ENCODE data around the gene MZB1.

Gene MZB1

DNA sequence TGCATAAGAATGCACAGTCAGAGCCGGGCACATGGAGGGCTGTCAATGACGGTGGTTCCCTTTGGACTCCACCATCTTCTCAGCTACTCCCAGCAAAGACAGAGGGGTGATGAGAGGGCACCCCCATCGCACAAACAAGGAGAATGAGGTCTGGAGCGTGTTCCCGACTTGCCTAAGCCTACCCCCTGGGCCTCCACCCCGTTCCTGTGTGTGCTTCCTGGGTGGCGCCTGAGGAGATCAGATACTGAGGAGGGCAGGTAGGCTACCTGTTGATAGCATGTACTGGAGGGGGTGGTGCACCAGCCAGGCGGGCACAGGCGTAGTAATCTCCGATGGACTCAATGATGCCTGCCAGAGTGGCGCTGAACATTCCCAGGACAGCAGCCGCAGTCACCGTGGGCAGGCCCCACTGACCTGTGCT, 10.8 kb downstream of the MZB1 start:
- Histone ChIP-seq H3K27me3 (ENCODE audit: control insufficient read depth, insufficient read depth, low read length) (no peaks in the 10 kb centered on the region), H3K4me1 (ENCODE audit: control insufficient read depth, low read depth, low read length) (peaks cover 5% of the 10 kb centered on the region), H3K9me3 (ENCODE audit: control insufficient read depth, low read depth, low read length) (no peaks in the 10 kb centered on the region), H3K27ac (ENCODE audit: low read length) (no peak overlapping the region), H3K9ac (ENCODE audit: low read length) (no peak overlapping the region), H3K4me3 (ENCODE audit: low read length) (no peak overlapping the region), H3K36me3 (ENCODE audit: control insufficient read depth, low read depth, low read length) (no peaks in the 10 kb centered on the region)

DNA sequence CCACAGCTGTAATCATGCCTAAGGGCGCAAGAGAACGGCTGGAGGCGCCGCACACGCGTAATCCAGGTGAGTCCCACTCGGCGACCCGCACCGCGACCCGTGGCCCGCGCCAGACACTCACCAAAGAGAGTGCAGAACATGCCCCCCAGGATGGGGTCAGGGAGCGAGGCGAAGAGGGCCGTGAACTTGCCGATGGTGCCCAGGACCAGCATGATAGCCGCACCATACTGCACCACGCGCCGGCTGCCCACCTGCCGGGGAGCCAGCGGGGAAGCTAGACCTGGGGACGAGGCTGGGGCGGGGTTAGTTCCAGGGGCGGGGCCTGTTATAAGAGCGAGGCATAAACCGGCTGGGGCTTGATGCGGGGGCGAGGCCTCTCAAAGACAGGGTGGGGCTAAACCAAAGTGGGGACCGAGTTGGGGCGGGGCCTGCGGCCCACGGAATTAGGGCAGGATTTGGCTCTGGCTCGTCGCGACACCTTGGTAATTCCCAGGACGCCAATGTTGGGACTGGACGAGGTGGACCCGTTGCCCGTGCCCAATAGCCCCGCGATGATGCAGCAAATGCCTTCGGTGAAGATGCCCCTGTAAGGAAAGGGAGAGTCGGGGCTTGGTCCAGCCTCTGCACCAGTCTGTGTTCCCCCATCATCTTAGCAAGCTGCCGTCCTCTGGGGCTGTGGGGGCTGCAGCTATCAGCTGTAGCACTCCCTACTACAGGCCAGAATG, 11.4 kb downstream of the MZB1 start:
- Histone ChIP-seq H3K9me3 (ENCODE audit: control insufficient read depth, low read depth, low read length) (no peaks in the 10 kb centered on the region), H3K27me3 (ENCODE audit: control insufficient read depth, insufficient read depth, low read length) (no peaks in the 10 kb centered on the region), H3K27ac (ENCODE audit: low read length) (no peak overlapping the region), H3K9ac (ENCODE audit: low read length) (no peak overlapping the region), H3K36me3 (ENCODE audit: control insufficient read depth, low read depth, low read length) (no peaks in the 10 kb centered on the region), H3K4me3 (ENCODE audit: low read length) (no peak overlapping the region), H3K4me1 (ENCODE audit: control insufficient read depth, low read depth, low read length) (peaks cover 5% of the 10 kb centered on the region)

DNA sequence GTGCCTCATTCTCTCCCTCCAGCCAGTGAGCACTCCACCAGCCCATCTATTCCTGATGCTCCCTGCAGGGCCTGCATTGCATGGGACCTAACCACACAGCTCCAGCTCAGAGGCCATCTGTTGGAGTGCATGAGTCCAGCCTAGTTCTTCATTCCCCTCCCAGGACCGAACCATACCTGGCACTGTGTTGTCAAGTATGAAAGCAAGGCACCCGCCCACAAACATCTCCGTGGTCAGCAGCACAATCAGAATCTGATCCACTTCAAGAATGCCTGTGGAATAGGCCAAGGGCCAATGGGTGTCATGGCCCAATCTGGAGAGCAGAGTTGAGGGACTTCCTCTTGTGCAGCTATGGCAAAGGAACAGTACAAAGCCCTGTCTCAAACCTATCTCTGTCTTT, 12.5 kb downstream of the MZB1 start:
- H3K27ac ChIP-seq (ENCODE audit: low read length): no peak overlapping the region
- H3K4me1 ChIP-seq (ENCODE audit: control insufficient read depth, low read depth, low read length): peaks cover 5% of the 10 kb centered on the region
- H3K9me3 ChIP-seq (ENCODE audit: control insufficient read depth, low read depth, low read length): no peaks in the 10 kb centered on the region
- no peaks in the 10 kb centered on the region for H3K27me3 ChIP-seq (ENCODE audit: control insufficient read depth, insufficient read depth, low read length)
- H3K36me3 ChIP-seq (ENCODE audit: control insufficient read depth, low read depth, low read length): peaks cover 6% of the 10 kb centered on the region
- no peak overlapping the region for H3K9ac ChIP-seq (ENCODE audit: low read length)
- H3K4me3 ChIP-seq (ENCODE audit: low read length): no peak overlapping the region

DNA sequence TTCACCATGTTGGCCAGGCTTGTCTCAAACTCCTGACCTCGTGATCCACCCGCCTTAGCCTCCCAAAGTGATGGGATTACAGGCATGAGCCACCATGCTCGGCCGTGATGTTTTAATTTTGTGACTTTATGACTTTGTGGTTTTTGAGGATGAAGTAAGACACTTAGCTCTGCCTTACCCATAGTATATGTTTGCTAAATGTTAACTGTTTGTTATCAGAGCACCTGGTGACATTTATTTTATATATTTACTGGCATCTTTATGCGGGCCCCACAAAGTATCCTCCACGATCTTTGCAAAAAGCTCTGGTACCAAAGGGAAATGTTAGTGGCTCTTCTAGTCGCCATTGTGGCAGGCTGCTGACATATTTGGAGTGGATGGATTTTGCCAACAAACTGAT, 13.3 kb downstream of the MZB1 start:
- Histone ChIP-seq H3K9me3 (ENCODE audit: control insufficient read depth, low read depth, low read length) (no peaks in the 10 kb centered on the region), H3K4me3 (ENCODE audit: low read length) (no peak overlapping the region), H3K27ac (ENCODE audit: low read length) (no peak overlapping the region), H3K9ac (ENCODE audit: low read length) (no peak overlapping the region), H3K4me1 (ENCODE audit: control insufficient read depth, low read depth, low read length) (peaks cover 5% of the 10 kb centered on the region), H3K36me3 (ENCODE audit: control insufficient read depth, low read depth, low read length) (peaks cover 14% of the 10 kb centered on the region), H3K27me3 (ENCODE audit: control insufficient read depth, insufficient read depth, low read length) (no peaks in the 10 kb centered on the region)

DNA sequence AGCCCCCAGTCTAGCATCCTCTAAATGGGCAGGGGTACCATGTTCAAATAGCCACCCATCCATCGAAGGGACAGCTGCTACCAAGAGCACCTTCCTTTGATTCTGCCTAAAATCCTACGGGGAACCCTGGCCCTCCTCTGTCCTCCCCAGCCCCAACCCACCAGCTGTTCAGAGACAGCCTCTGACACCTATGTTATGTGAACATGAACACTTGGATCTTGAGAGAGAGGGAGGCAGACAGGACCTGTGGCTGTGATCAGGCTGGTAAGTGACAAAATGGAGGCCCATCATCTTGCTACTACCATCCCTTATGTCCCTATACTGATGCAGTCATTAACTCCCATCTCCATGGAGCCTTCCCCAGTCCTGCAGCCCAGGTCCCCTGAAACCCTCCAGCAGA, 14.8 kb downstream of the MZB1 start:
- Histone ChIP-seq H3K9me3 (ENCODE audit: control insufficient read depth, low read depth, low read length) (no peaks in the 10 kb centered on the region), H3K9ac (ENCODE audit: low read length) (no peak overlapping the region), H3K4me1 (ENCODE audit: control insufficient read depth, low read depth, low read length) (peaks cover 5% of the 10 kb centered on the region), H3K27me3 (ENCODE audit: control insufficient read depth, insufficient read depth, low read length) (no peaks in the 10 kb centered on the region), H3K36me3 (ENCODE audit: control insufficient read depth, low read depth, low read length) (peaks cover 17% of the 10 kb centered on the region), H3K4me3 (ENCODE audit: low read length) (no peak overlapping the region), H3K27ac (ENCODE audit: low read length) (no peak overlapping the region)

DNA sequence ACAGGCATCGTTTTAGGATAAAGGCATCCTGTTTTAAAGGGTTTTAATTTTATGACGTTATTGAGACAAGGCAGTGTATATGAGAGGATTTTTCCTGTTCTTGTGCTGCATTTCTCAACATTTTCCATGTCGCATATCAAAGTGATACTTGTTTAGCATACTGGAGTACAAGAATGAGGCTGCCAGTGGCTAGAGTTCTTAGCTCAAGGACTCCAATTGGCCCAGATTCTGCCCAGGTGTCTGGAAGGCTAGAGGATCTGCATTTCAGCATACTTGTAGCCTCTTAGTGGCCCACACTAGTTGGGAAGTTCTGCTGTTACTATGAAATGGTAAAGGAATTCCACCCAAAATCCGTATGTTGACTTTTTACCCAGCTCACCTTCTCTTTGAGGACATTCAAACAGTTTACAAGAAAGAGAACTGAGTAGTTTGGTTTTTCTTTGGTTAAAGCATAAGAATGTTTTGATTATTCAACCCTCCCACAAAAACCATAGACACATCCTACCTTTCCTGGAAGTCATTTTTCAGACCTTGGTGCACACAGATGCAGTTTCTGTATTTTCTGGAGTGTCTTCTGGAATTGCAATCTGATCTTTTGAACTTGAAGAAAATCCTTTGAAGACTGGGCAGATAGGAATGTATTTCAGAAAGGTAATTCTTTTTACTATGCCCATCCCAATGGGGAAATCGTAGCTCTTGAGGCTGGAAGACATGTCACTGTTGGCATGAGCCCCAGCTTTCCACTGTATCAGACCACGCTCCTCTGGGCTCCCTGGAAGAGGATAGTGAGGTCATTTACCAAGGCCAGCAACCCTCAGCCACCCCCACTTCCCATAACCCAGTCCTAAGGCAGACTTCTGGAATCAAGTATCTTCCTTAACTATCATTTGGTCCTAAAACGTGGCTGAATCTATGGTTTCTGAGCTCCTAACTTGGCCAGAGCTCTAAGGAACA, 18.0 kb downstream of the MZB1 start:
- Histone ChIP-seq H3K27ac (ENCODE audit: low read length) (no peak overlapping the region), H3K9me3 (ENCODE audit: control insufficient read depth, low read depth, low read length) (no peaks in the 10 kb centered on the region), H3K4me3 (ENCODE audit: low read length) (no peak overlapping the region), H3K27me3 (ENCODE audit: control insufficient read depth, insufficient read depth, low read length) (no peaks in the 10 kb centered on the region), H3K4me1 (ENCODE audit: control insufficient read depth, low read depth, low read length) (no peaks in the 10 kb centered on the region), H3K9ac (ENCODE audit: low read length) (no peak overlapping the region), H3K36me3 (ENCODE audit: control insufficient read depth, low read depth, low read length) (peaks cover 39% of the 10 kb centered on the region)

DNA sequence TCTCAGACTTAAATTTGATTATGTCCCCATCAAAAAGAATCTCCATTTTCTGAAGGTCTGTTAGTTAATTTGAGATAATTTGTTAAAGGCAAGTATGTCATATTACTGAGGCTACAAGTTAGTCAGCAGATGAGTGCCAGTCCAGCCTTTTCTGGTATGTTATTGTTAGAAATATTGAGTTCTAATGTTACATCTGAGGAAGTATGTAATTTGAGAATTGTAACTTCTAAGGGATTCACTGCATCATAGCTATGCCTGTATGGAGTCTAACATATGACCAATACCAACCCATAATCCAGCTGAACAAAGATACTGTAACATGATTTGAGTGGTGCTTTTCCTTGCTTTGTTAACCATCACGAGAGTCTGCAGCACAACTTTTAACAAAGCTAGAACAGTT, 20.5 kb downstream of the MZB1 start:
- peaks cover 60% of the 10 kb centered on the region for H3K36me3 ChIP-seq (ENCODE audit: control insufficient read depth, low read depth, low read length)
- no peaks in the 10 kb centered on the region for H3K27me3 ChIP-seq (ENCODE audit: control insufficient read depth, insufficient read depth, low read length)
- H3K27ac ChIP-seq (ENCODE audit: low read length): no peak overlapping the region
- H3K4me1 ChIP-seq (ENCODE audit: control insufficient read depth, low read depth, low read length): no peaks in the 10 kb centered on the region
- no peaks in the 10 kb centered on the region for H3K9me3 ChIP-seq (ENCODE audit: control insufficient read depth, low read depth, low read length)
- H3K4me3 ChIP-seq (ENCODE audit: low read length): no peak overlapping the region
- no peak overlapping the region for H3K9ac ChIP-seq (ENCODE audit: low read length)

DNA sequence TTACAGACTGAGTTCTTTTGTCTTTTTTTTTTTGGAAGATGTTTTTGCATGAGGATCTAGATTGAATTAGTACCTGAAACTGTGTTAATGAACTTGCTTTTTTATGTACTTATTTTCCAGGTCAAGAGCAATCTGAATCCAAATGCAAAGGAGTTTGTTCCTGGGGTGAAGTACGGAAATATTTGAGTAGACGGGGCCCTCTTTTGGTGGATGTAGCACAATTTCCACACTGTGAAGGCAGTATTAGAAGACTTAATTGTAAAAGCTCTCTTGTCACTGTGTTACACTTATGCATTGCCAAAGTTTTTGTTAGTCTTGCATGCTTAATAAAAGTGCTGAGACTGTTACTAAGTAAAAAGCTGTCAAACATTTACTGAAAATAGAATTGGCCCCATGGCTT, 21.1 kb downstream of the MZB1 start:
- no peak overlapping the region for H3K27ac ChIP-seq (ENCODE audit: low read length)
- H3K9me3 ChIP-seq (ENCODE audit: control insufficient read depth, low read depth, low read length): no peaks in the 10 kb centered on the region
- H3K4me3 ChIP-seq (ENCODE audit: low read length): no peak overlapping the region
- H3K4me1 ChIP-seq (ENCODE audit: control insufficient read depth, low read depth, low read length): no peaks in the 10 kb centered on the region
- peaks cover 66% of the 10 kb centered on the region for H3K36me3 ChIP-seq (ENCODE audit: control insufficient read depth, low read depth, low read length)
- H3K9ac ChIP-seq (ENCODE audit: low read length): no peak overlapping the region
- no peaks in the 10 kb centered on the region for H3K27me3 ChIP-seq (ENCODE audit: control insufficient read depth, insufficient read depth, low read length)

DNA sequence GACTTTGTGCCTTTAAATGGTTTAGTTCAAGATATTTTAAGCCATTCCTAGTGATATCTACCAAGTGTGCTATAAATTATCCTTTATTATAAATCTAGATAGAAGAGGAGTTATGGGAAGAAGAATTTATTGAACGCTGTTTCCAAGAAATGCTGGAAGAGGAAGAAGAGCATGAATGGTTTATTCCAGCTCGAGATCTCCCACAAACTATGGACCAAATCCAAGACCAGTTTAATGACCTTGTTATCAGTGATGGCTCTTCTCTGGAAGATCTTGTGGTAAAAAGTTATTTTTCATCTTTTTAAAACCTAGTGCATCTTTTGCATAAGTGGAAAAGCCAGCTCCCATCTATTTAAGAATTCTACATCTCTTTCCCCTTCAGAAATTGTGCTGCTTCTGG, 25.2 kb downstream of the MZB1 start:
- H3K9me3 ChIP-seq (ENCODE audit: control insufficient read depth, low read depth, low read length): no peaks in the 10 kb centered on the region
- peaks cover 52% of the 10 kb centered on the region for H3K36me3 ChIP-seq (ENCODE audit: control insufficient read depth, low read depth, low read length)
- no peak overlapping the region for H3K9ac ChIP-seq (ENCODE audit: low read length)
- H3K4me3 ChIP-seq (ENCODE audit: low read length): no peak overlapping the region
- H3K27ac ChIP-seq (ENCODE audit: low read length): no peak overlapping the region
- no peaks in the 10 kb centered on the region for H3K4me1 ChIP-seq (ENCODE audit: control insufficient read depth, low read depth, low read length)
- no peaks in the 10 kb centered on the region for H3K27me3 ChIP-seq (ENCODE audit: control insufficient read depth, insufficient read depth, low read length)

DNA sequence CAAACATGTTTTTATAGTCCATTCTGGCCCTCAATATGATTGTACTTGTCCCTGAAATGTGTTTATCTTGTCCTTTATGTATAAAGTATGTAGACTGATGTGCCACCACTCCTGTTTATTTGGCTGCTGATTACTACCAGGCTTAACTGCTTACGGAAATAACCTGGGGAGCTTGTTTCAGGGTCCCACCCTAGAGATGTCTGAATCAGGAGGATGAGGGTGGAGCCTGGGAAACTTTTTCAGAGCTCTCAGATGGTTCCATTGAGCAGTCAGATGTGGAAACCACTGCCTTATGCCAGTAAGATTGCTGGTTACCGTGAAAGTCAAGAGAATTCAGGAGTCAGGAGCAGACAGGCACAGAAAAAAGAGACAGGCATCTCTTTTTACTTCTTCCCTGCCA, 25.8 kb downstream of the MZB1 start:
- H3K4me3 ChIP-seq (ENCODE audit: low read length): no peak overlapping the region
- no peaks in the 10 kb centered on the region for H3K4me1 ChIP-seq (ENCODE audit: control insufficient read depth, low read depth, low read length)
- H3K9me3 ChIP-seq (ENCODE audit: control insufficient read depth, low read depth, low read length): no peaks in the 10 kb centered on the region
- H3K36me3 ChIP-seq (ENCODE audit: control insufficient read depth, low read depth, low read length): peaks cover 47% of the 10 kb centered on the region
- H3K27me3 ChIP-seq (ENCODE audit: control insufficient read depth, insufficient read depth, low read length): no peaks in the 10 kb centered on the region
- no peak overlapping the region for H3K27ac ChIP-seq (ENCODE audit: low read length)
- no peak overlapping the region for H3K9ac ChIP-seq (ENCODE audit: low read length)

DNA sequence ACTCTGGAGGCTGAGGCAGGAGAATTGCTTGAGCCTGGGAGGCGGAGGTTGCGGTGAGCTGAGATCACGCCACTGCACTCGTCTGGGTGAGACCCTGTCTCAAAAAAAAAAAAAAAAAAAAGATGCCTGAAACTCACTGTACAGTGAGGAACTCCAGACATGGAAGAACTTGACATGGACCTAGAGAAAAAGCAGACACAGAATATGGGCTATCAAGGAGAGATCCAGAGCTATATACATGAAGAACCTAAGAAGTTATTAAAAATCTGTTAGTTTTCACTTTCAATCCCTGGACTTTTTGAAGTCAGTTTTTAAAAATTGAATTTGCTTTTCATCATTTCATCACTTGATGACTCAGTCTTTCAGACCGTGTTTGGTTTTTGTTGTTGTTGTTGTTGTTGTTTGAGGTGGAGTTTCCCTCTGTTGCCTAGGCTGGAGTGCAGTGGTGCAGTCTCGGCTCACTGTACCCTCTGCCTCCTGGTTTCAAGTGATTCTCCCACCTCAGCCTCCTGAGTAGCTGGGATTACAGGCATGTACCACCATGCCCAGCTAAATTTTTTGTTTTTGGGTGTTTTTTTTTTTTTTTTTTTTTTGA, 27.8 kb downstream of the MZB1 start:
- no peaks in the 10 kb centered on the region for H3K4me1 ChIP-seq (ENCODE audit: control insufficient read depth, low read depth, low read length)
- no peak overlapping the region for H3K27ac ChIP-seq (ENCODE audit: low read length)
- H3K27me3 ChIP-seq (ENCODE audit: control insufficient read depth, insufficient read depth, low read length): no peaks in the 10 kb centered on the region
- no peaks in the 10 kb centered on the region for H3K9me3 ChIP-seq (ENCODE audit: control insufficient read depth, low read depth, low read length)
- H3K36me3 ChIP-seq (ENCODE audit: control insufficient read depth, low read depth, low read length): peaks cover 36% of the 10 kb centered on the region
- no peak overlapping the region for H3K4me3 ChIP-seq (ENCODE audit: low read length)
- H3K9ac ChIP-seq (ENCODE audit: low read length): no peak overlapping the region
